ENCODE data around the gene RHOV.
A peak's percentile ranks its signal among the peaks of the same experiment; 100 is the strongest.

Gene RHOV

DNA sequence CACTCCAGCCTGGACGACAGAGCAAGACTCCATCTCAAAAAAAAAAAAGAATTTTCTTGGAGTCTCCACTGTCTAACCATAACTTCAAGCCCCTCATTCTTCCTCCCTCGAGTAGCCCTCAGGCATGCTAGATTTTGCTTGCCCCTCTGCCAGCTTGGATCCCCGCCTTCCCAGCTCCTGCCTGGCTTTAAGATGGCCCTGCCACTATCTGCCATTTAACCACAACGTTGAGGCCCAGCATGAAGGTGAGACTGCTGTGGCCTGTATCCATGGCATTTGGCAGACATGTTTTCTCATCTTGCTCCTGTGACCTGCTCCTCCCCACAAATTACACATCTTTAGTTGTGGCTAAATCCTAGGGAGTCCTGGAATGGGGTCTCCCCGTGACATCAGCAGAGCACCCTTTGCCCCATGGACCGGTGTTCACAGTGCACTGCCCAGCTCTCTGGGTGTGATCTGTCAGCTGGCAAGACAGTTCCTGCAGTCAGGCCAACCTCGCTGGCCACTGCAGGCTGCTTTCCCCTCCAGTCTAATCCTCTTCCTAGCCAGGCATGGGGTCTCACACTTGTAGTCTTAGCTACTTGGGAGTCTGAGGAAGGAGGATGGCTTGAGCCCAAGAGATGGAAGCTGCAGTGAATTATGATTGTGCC lies 30.6 kb upstream of the RHOV start:
- no peak for DNase-seq (ENCODE audit: low read depth in 2 of 2)

DNA sequence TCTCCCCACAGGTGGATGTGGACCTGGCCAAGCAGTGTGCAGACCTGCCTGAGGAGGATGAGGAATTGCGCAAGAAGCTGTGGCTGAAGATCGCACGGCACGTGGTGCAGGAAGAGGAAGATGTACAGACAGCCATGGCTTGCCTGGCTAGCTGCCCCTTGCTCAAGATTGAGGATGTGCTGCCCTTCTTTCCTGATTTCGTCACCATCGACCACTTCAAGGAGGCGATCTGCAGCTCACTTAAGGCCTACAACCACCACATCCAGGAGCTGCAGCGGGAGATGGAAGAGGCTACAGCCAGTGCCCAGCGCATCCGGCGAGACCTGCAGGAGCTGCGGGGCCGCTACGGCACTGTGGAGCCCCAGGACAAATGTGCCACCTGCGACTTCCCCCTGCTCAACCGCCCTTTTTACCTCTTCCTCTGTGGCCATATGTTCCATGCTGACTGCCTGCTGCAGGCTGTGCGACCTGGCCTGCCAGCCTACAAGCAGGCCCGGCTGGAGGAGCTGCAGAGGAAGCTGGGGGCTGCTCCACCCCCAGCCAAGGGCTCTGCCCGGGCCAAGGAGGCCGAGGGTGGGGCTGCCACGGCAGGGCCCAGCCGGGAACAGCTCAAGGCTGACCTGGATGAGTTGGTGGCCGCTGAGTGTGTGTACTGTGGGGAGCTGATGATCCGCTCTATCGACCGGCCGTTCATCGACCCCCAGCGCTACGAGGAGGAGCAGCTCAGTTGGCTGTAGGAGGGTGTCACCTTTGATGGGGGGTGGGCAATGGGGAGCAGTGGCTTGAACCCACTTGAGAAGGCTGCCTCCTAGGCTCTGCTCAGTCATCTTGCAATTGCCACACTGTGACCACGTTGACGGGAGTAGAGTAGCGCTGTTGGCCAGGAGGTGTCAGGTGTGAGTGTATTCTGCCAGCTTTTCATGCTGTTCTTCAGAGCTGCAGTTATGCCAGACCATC lies 28.8 kb upstream of the RHOV start:
- DNase-seq (ENCODE audit: low read depth in 2 of 2) = no peak

DNA sequence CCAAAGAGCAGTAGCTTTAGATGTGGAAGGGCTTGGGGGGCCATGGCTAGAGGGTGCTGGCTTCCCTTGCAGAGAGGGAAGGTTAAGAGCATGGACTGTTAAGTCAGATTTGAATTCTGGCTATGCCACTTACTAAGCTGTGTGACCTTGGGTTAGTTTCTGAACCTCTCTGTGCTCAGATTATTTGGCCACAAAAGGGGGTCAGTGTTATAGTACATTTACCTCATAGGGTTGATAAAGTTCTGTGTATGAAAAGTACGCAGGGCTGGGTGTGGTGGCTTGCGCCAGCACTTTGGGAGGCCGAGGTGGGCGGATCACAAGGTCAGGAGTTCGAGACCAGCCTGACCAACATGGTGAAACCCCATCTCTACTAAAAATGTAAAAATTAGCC lies 27.0 kb upstream of the RHOV start:
- no peak for DNase-seq (ENCODE audit: low read depth in 2 of 2)

DNA sequence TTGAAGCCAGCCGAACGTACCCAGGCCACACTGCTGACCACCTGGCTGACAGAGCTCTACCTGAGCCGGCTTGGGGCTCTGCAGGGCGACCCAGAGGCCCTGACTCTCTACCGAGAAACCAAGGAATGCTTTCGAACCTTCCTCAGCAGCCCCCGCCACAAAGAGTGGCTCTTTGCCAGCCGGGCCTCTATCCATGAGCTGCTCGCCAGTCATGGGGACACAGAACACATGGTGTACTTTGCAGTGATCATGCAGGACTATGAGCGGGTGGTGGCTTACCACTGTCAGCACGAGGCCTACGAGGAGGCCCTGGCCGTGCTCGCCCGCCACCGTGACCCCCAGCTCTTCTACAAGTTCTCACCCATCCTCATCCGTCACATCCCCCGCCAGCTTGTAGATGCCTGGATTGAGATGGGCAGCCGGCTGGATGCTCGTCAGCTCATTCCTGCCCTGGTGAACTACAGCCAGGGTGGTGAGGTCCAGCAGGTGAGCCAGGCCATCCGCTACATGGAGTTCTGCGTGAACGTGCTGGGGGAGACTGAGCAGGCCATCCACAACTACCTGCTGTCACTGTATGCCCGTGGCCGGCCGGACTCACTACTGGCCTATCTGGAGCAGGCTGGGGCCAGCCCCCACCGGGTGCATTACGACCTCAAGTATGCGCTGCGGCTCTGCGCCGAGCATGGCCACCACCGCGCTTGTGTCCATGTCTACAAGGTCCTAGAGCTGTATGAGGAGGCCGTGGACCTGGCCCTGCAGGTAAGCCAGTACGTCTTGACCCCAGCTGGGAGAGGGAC lies 26.4 kb upstream of the RHOV start:
- DNase-seq (ENCODE audit: low read depth in 2 of 2) = no peak

DNA sequence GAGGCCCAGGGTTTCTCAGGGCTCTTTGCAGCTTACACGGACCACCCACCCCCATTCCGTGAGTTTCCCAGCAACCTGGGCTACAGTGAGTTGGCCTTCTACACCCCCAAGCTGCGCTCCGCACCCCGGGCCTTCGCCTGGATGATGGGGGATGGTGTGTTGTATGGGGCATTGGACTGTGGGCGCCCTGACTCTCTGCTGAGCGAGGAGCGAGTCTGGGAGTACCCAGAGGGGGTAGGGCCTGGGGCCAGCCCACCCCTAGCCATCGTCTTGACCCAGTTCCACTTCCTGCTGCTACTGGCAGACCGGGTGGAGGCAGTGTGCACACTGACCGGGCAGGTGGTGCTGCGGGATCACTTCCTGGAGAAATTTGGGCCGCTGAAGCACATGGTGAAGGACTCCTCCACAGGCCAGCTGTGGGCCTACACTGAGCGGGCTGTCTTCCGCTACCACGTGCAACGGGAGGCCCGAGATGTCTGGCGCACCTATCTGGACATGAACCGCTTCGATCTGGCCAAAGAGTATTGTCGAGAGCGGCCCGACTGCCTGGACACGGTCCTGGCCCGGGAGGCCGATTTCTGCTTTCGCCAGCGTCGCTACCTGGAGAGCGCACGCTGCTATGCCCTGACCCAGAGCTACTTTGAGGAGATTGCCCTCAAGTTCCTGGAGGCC lies 25.6 kb upstream of the RHOV start:
- DNase-seq (ENCODE audit: low read depth in 2 of 2) = no peak

DNA sequence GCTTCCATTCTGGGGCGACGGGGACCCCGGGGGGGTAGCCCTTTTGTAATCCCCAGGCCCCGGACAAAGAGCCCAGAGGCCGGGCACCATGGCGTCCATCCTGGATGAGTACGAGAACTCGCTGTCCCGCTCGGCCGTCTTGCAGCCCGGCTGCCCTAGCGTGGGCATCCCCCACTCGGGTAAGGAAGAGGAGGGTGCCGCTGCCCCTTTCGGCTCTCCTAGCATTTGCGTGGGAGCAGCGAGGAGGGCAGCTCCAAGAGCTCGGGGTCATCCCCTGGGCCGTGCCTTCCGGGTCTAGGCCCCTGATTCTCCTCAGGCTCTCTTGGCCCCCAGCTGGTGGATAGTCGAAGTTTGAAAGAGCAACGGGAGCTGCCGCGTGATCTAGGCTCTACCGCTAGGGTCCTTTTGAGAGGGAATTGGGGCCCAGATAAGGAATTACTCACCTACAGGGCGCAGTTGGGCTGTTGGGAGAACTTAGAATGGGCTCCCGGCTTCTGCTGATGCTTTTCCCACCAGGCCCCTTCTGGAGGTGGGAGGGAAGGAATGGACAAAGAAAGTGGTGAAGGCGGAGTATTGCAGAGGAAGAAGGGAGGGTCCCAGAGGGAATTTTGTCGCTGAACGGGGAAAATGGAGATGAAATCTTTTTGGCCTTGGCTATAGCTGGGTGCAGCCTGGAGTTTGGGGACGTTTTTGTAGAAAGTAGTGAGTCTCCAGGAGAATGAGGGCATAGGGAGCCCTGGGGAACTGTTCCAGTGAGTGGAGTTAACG lies 20.8 kb upstream of the RHOV start:
- DNase-seq (ENCODE audit: low read depth in 2 of 2) = no peak

DNA sequence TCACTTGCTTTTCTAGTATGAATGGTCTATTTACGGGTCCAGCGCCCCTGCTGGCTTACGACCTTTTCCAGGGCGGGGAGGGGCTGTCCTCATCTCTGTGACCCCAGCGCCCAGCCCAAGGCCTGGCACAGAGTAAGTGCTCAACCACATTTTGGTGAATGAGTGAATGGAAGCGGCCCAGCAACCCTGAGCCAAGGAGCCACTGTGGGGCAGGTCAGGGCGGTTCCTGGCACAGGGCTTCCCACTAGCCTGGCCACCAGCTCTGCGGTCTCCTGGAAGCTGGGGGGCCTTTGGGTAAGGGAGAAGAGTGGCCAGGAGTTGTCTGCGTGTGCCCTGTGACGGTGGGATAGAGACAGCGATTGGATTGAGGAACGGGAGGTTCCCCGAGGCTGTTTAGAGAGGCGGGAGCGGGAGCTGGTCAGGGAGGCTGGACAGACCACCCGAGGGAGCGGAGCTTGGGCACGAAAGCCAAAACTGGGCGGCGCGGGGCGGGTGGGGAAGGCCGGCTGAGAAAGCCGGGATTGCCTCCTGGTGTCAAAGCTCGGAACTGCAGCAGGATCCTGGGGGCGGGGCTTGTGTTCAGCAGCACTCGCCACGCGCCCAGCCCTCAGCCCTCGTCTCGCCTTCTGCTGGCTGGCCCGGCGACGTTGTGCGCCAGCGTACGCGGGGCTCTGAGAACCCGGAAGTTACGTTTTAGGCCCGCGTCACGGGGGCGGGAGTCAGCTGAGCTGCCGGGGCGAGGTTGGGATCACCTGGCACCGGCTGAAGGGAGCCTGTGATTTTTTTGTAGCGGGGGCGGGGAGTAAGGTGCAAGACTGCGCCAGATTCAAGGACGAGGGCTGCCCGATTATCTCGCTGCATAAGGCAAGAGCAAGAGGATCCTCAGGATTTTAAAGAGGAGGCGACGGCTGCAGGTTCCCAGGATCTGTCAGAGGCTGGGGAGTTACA lies 20.0 kb upstream of the RHOV start, which contains the start of gene VPS18:
Gene VPS18, plus strand, starts transcription at position 718 of the 948 bp plus-strand sequence. CDS start 319 bp downstream, outside the sequence.
- peak; percentile 98 to 99 for DNase-seq (ENCODE audit: low read depth in 2 of 2)

DNA sequence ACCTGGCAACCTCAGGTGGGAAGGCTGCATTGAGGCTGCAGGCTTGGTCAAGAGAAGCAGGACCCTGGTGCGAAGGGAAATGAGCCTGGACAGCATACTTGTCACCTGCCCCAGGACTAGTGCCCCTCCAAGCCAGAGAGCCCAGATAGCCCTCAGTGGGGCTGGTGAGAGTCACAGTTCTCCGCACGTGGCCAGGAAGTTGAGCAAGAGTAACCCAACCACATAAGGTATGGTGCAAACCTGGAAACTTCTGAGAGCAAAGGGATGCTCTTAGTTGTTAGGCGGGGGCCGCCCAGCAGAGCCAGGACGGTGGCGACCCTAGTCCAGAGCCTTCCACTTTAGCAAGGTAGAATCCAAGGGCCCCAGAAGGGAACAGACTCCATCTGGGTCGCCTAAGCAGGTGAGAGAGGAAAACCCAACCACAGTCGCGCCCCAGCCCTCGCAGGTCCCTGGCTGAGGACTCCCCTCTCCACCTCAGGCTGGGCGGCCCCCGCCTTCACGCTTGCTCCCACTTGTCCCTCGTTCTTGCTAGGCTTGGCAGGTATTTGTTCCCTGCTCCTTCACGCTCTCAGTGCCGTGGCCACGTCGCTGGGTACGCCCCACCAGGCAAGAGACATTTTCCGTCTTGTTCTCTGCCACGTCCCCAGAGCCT lies 19.1 kb upstream of the RHOV start:
- no peak for DNase-seq (ENCODE audit: low read depth in 2 of 2)

DNA sequence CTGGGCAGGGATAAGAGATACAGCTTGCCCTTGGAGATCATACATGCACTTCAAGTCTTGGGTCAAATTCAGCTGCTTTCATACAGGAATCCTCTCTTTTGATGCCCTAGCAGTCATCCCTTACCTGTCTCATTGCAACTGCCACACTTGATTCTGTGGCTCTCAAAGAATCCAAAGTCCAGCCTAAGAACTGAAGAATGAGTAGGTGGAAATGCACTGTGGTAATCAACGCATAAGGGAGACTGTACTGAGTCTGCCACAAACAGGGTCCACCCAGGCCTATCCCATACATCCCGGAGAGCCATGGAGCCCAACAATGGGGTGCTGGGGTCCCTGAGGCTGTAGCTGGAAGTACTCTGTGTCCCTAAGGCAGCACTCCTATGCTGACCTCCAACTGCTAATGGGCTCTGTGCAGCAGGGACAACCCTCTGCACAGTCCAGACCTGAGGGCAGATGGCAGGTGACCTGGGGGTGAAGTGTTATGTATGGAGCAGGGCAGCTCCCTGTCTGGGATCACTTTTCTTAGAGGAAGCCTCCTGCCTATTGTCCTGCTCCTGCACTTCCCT lies 18.5 kb upstream of the RHOV start:
- DNase-seq (ENCODE audit: low read depth in 2 of 2) = no peak

DNA sequence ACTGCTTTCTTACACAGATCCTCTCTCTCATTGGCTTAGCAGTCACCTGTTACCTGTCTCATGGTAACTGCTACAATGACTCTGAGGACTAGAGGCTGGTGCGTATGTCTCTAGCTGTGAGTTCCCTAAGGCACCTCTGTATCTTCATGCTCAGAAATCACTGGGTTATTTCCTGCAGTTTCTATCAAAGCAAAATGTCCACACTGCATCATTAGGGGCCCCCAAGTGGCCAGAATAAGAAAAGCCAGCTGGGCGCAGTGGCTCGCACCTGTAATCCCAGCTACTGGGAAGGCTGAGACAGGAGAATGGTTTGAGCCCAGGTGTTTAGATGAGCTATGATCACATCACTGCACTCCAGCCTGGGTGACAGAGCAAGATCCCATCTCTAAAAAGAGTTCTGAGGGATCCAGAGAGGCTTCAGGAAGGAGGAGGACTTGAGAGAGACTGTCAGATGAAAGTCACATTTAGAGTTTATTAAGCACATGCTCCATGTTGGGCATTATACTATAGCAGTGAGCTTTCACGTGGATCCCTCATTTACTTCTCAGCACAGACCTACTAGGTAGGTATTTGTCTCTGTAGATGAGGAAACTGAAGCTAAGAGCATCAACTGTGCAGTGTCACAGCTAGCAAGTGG lies 17.9 kb upstream of the RHOV start:
- DNase-seq (ENCODE audit: low read depth in 2 of 2) = no peak

DNA sequence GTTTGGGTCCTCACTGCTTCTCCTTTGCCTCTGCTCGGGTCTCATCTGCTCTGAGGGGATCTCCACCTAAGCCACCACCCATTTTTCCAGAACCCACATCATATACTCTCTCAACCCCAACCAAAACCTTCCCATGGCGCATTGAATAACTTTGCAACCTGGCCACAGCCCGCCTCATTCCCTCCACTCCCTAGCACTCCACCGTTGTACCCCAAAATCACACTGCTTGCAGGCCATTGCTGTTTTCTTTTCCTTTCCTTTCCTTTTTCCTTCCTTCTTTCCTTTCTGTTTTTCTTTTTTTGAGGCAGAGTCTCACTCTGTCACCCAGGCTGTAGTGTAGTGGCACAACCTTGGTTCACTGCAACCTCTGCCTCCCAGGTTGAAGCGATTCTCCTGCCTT lies 17.1 kb upstream of the RHOV start:
- DNase-seq (ENCODE audit: low read depth in 2 of 2) = no peak

DNA sequence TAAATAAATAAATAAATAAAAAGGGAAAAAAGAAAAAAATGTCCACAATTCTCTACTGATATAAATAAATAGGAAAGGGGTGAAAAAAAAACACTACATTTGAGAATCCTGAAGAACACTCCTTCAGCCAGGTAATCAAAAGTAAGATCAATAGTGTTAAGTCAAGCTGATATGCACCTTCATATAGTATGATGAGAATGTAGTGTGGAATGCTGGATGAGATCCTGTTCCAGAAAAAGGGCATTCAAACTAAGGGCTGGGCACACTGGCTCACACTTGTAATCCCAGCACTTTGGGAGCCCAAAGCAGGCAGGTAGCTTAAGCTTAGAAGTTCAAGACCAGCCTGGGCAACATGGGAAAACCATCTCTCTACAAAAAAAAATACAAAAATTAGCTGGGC lies 15.1 kb upstream of the RHOV start:
- DNase-seq (ENCODE audit: low read depth in 2 of 2) = no peak

DNA sequence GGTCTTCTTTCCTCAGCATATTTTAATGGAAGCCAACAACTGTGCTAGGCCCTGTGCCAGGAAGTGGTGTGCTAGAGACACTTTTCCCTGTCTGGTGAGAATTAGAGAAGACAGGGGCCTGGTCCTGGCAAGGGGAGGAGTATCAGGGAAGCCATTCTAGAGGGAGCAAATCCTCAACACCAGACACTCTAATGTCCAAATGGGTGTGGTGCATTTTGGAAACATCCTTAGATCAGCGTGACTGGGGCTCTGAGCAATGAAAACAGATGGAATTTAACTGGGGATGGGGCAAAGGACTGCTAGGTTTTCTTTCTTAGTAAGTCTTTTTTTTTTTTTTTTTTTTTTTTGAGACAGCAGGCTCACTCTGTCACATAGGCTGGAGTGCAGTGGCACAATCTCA lies 12.6 kb upstream of the RHOV start:
- DNase-seq (ENCODE audit: low read depth in 2 of 2) = no peak

DNA sequence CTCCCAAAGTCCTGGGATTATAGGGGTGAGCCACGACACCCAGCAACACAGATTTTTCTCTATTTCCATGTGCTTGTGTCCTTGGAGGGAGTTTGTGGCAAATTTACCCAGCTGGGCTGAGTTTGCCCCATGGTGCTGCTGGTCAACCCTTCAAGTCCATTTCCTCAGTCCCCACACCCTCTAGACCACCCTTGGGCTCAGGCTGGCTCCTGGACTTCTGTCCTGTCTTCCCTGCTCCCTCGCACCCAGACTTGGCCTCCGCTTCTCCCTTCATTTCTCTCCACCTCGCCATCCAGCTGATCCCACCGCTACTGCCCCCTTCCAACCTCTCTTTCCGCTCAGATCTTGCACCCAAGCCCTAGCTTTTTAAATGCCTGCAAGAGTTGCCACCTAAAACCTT lies 7.3 kb upstream of the RHOV start:
- DNase-seq (ENCODE audit: low read depth in 2 of 2) = no peak

DNA sequence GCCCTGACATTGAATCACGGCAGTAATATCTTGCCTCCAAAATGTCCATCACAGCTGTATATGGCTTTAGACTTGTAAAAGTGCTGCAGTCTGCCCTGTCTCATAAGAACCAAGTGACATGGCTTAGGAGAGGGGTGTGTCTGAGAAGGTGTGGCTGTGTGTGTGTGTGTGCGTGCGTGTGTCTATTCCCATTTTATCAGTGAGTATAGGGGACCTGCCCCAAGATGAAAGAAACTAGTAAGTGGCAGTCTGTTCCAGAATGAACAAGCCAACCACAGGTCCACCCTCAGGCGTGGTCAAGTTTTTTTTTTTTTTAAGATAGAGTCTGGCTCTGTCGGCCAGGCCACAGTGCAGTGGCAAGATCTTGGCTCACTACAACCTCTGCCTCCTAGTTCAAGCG lies 5.6 kb upstream of the RHOV start:
- no peak for DNase-seq (ENCODE audit: low read depth in 2 of 2)

DNA sequence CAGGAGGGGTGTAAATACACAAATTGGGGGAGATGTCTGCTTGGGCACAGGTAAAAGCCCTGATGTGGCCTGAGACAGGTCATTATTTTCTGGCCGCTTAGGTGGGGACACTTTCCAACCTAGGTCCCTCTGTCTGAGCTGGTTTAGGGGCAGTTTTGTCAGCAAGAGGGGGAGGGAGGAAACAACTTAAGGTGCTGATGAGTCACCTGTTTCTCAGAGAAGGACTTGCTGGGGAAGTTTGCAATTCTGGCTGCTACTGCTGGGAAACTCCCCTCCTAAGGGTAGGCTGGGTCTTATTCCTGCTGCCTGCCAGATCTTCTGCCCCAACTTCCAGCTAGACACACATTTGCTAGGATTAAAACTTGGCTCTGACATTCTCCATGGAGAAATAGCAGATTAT lies 4.8 kb upstream of the RHOV start:
- no peak for DNase-seq (ENCODE audit: low read depth in 2 of 2)

DNA sequence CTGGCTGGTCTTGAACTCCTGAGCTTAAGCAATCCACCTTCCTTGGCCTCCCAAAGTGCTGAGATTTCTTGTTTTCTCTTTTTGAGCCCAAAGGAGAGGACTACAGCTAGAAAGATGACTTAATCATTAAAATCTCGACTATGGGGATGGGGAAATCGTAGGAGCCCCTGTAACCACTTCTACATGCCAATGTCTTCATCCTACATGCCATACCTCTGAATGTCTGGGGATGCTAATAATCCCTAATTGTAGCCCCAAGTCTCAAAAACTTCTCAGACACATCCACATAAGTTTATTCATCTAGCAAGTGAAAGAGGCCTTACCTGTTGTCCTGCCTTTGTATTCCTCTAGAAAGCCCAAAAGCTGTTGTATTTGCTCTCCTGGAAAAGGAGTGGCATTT lies 3.7 kb upstream of the RHOV start:
- DNase-seq (ENCODE audit: low read depth in 2 of 2) = no peak

DNA sequence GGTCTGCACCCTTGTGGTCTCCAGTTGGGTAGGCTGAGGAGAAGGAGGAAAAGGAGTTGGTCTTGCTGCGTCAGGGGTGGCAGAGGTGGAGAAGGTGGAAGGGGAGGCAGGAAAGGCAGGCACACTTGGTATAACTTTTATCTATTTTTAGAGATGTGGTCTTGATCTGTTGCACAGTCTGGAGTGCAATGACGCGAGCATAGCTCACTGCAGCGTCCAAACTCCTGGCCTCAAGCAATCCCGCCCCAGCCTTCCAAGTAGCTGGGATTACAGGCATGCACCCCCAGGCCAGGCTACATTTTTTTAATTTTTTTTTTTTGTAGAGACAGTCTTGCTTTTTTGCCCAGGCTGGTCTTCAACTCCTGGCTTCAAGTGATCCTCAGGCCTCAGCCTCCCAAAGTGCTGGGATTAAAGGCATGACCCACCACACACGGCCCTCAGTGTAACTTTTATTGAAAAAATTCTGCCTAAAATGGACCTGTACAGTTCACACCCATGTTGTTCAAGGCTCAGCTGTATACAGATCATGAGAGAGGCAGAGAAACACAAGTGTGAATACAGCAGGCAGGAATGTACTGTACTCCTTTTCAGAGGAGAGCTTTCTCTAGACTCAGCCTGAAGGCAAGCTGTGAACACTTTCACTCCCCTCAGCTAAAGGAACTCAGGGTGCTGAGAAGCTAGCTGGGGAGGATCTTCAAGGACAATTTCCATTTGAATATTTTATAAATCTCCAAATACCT lies 2.1 kb upstream of the RHOV start:
- no peak for DNase-seq (ENCODE audit: low read depth in 2 of 2)
